HUES48 (cell line): ENCODE measurements around the gene PLS3.

Experiments used
- H3K27ac ChIP-seq: one replicate; pipeline ENCODE4 v1.7.0; 2013; ENCODE audit warnings: low read depth, low read length, inconsistent platforms
- H3K27me3 ChIP-seq: 2 replicates; pipeline ENCODE4 v1.6.1; 2013; ENCODE audit warnings: mild to moderate bottlenecking, low read length; ENCODE audit not compliant: control insufficient read depth, insufficient read depth
- H3K36me3 ChIP-seq: 2 replicates; pipeline ENCODE4 v1.6.1; 2013; ENCODE audit warnings: low read length; ENCODE audit not compliant: control insufficient read depth, insufficient read depth
- H3K4me1 ChIP-seq: 2 replicates; pipeline ENCODE4 v1.6.1; 2013; ENCODE audit warnings: mild to moderate bottlenecking, low read length; ENCODE audit not compliant: control insufficient read depth, insufficient read depth
- H3K4me3 ChIP-seq: 2 replicates; pipeline ENCODE4 v1.5.1; 2013; ENCODE audit warnings: mild to moderate bottlenecking, low read depth, low read length
- H3K9ac ChIP-seq: 2 replicates; pipeline ENCODE4 v1.6.1; 2013; ENCODE audit warnings: mild to moderate bottlenecking, low read depth, low read length, moderate library complexity
- H3K9me3 ChIP-seq: 2 replicates; pipeline ENCODE4 v1.6.1; 2013; ENCODE audit warnings: low read length; ENCODE audit not compliant: control insufficient read depth, insufficient read depth

Gene PLS3

GRCh38 chrX:115560978-115561604 is at the start of gene PLS3:
Gene PLS3, plus strand, starts transcription at chrX:115561174. Its CDS starts 49,077 bp downstream, at chrX:115610251.
- peak within 1 kb of the TSS; percentile 91 for H3K9ac ChIP-seq
- H3K27me3 ChIP-seq: 0 out of 2 replicates have a peak, but pooled peaks cover 2% of the 10 kb centered on the region
- H3K36me3 ChIP-seq: peaks cover 16% of the 10 kb centered on the region
- H3K4me1 ChIP-seq: peaks cover 32% of the 10 kb centered on the region
- H3K9me3 ChIP-seq: no peaks in the 10 kb centered on the region
- peak within 1 kb of the TSS; percentile 99 for H3K4me3 ChIP-seq
- H3K27ac ChIP-seq: peak within 1 kb of the TSS; percentile 81

GRCh38 chrX:115518113-115518512 is 42.9 kb upstream of the PLS3 start:
- no peaks in the 10 kb centered on the region for H3K9me3 ChIP-seq
- no peak overlapping the region for H3K9ac ChIP-seq
- no peaks in the 10 kb centered on the region for H3K4me1 ChIP-seq
- no peaks in the 10 kb centered on the region for H3K27me3 ChIP-seq
- H3K27ac ChIP-seq: no peak overlapping the region
- H3K4me3 ChIP-seq: no peak overlapping the region
- H3K36me3 ChIP-seq: no peaks in the 10 kb centered on the region

- H3K9ac ChIP-seq: no peak overlapping the region
- H3K27me3 ChIP-seq: peaks cover 4% of the 10 kb centered on the region; the same call in 1 of the 2 replicates
- no peaks in the 10 kb centered on the region for H3K4me1 ChIP-seq
- H3K27ac ChIP-seq: no peak overlapping the region
- H3K36me3 ChIP-seq: no peaks in the 10 kb centered on the region
- no peak overlapping the region for H3K4me3 ChIP-seq
- H3K9me3 ChIP-seq: no peaks in the 10 kb centered on the region
These were observed 39.2 kb upstream of the PLS3 start for GRCh38 chrX:115521741-115522140.

- H3K27me3 ChIP-seq: peaks cover 6% of the 10 kb centered on the region; the same call in 1 of the 2 replicates
- no peak overlapping the region for H3K4me3 ChIP-seq
- no peak overlapping the region for H3K9ac ChIP-seq
- H3K36me3 ChIP-seq: no peaks in the 10 kb centered on the region
- no peaks in the 10 kb centered on the region for H3K4me1 ChIP-seq
- H3K9me3 ChIP-seq: no peaks in the 10 kb centered on the region
- H3K27ac ChIP-seq: no peak overlapping the region
These were observed 38.0 kb upstream of the PLS3 start for GRCh38 chrX:115522952-115523351.

- Histone ChIP-seq H3K36me3 (no peaks in the 10 kb centered on the region), H3K27me3 (peaks cover 6% of the 10 kb centered on the region; the same call in 1 of the 2 replicates), H3K4me3 (no peak overlapping the region), H3K9me3 (no peaks in the 10 kb centered on the region), H3K9ac (no peak overlapping the region), H3K4me1 (peaks cover 14% of the 10 kb centered on the region), H3K27ac (no peak overlapping the region)
These were observed 35.5 kb upstream of the PLS3 start for GRCh38 chrX:115525486-115525885.

GRCh38 chrX:115531818-115532403 is 29.1 kb upstream of the PLS3 start:
- no peak overlapping the region for H3K9ac ChIP-seq
- H3K4me1 ChIP-seq: peaks cover 17% of the 10 kb centered on the region
- H3K9me3 ChIP-seq: no peaks in the 10 kb centered on the region
- peaks cover 6% of the 10 kb centered on the region for H3K27me3 ChIP-seq
- H3K27ac ChIP-seq: no peak overlapping the region
- no peaks in the 10 kb centered on the region for H3K36me3 ChIP-seq
- no peak overlapping the region for H3K4me3 ChIP-seq

- H3K4me1 ChIP-seq: peaks cover 14% of the 10 kb centered on the region
- no peaks in the 10 kb centered on the region for H3K9me3 ChIP-seq
- H3K36me3 ChIP-seq: no peaks in the 10 kb centered on the region
- H3K4me3 ChIP-seq: no peak overlapping the region
- H3K9ac ChIP-seq: no peak overlapping the region
- H3K27me3 ChIP-seq: peaks cover 6% of the 10 kb centered on the region
- no peak overlapping the region for H3K27ac ChIP-seq
These were observed 27.5 kb upstream of the PLS3 start for GRCh38 chrX:115533485-115533884.

GRCh38 chrX:115534383-115534782 is 26.6 kb upstream of the PLS3 start:
- Histone ChIP-seq H3K4me1 (peaks cover 5% of the 10 kb centered on the region), H3K36me3 (no peaks in the 10 kb centered on the region), H3K9ac (no peak overlapping the region), H3K27ac (no peak overlapping the region), H3K9me3 (no peaks in the 10 kb centered on the region), H3K4me3 (no peak overlapping the region), H3K27me3 (peaks cover 6% of the 10 kb centered on the region)

- no peak overlapping the region for H3K27ac ChIP-seq
- H3K36me3 ChIP-seq: no peaks in the 10 kb centered on the region
- H3K4me1 ChIP-seq: peaks cover 3% of the 10 kb centered on the region; the same call in 1 of the 2 replicates
These were observed 25.6 kb upstream of the PLS3 start for GRCh38 chrX:115535421-115535820.

GRCh38 chrX:115535844-115536243 is 25.1 kb upstream of the PLS3 start:
- peaks cover 3% of the 10 kb centered on the region; the same call in 1 of the 2 replicates for H3K4me1 ChIP-seq
- no peaks in the 10 kb centered on the region for H3K9me3 ChIP-seq
- H3K4me3 ChIP-seq: no peak overlapping the region
- H3K36me3 ChIP-seq: no peaks in the 10 kb centered on the region
- H3K27ac ChIP-seq: no peak overlapping the region
- H3K9ac ChIP-seq: no peak overlapping the region
- H3K27me3 ChIP-seq: peaks cover 6% of the 10 kb centered on the region

More at GRCh38 chrX:115535421-115535820, 25.6 kb upstream of the PLS3 start:
- Histone ChIP-seq H3K27me3 (peaks cover 6% of the 10 kb centered on the region), H3K4me3 (no peak overlapping the region), H3K9me3 (no peaks in the 10 kb centered on the region), H3K9ac (no peak overlapping the region)

- H3K4me3 ChIP-seq: no peak overlapping the region
- H3K9me3 ChIP-seq: no peaks in the 10 kb centered on the region
- H3K27ac ChIP-seq: no peak overlapping the region
- no peaks in the 10 kb centered on the region for H3K36me3 ChIP-seq
- H3K9ac ChIP-seq: no peak overlapping the region
- no peaks in the 10 kb centered on the region; the same call in 1 of the 2 replicates for H3K4me1 ChIP-seq
- H3K27me3 ChIP-seq: no peaks in the 10 kb centered on the region
These were observed 21.1 kb upstream of the PLS3 start for GRCh38 chrX:115539841-115540240.
